GM23338 (cell line): ENCODE data around the gene BMP15. TPM values are rescaled to one million over a fixed set of nuclear protein-coding genes. Genes with fewer than 3 reads are reported as not detected.

Experiments used
- ATAC-seq: fragments of 200-7000 bp; cut with Tn5 transposase; 3 replicates; pipeline ENCODE4 v1.9.1; 2020
- DNase-seq: peaks from one replicate; pipeline ENCODE4 v3.0.0-alpha.2; 2015; ENCODE audit warnings: low spot score
- H2AFZ ChIP-seq: fragments of 200-600 bp; sonication (generic); 2 replicates; pipeline ENCODE4 v1.8.0; 2016; ENCODE audit warnings: antibody characterized with exemption, mild to moderate bottlenecking, moderate library complexity
- H3F3A ChIP-seq: fragments of 200-600 bp; sonication (generic); replicated peaks from 2 replicates; pipeline ENCODE4 v1.8.0; 2017; ENCODE audit warnings: antibody characterized with exemption, mixed run types, low read depth
- H3K27ac ChIP-seq: fragments of 200-600 bp; sonication (generic); 2 replicates; pipeline ENCODE4 v1.6.1; 2016; ENCODE audit warnings: low read depth
- H3K27me3 ChIP-seq: fragments of 200-600 bp; sonication (generic); 2 replicates; pipeline ENCODE4 v1.8.0; 2016; ENCODE audit warnings: mild to moderate bottlenecking, mixed run types, moderate library complexity; ENCODE audit not compliant: insufficient read depth
- H3K36me3 ChIP-seq: fragments of 200-600 bp; sonication (generic); 2 replicates; pipeline ENCODE4 v1.8.0; 2016; ENCODE audit warnings: mild to moderate bottlenecking; ENCODE audit not compliant: insufficient read depth
- H3K4me1 ChIP-seq: fragments of 200-600 bp; sonication (generic); 2 replicates; pipeline ENCODE4 v1.8.0; 2016; ENCODE audit warnings: mild to moderate bottlenecking, moderate library complexity; ENCODE audit not compliant: insufficient read depth
- H3K4me2 ChIP-seq: fragments of 200-600 bp; sonication (generic); 2 replicates; pipeline ENCODE4 v1.7.1; 2017; ENCODE audit warnings: mixed run types
- H3K4me3 ChIP-seq: fragments of 200-600 bp; sonication (generic); 2 replicates; pipeline ENCODE4 v1.6.1; 2016; ENCODE audit warnings: mixed run types
- H3K79me2 ChIP-seq: fragments of 200-600 bp; sonication (generic); replicated peaks from 2 replicates; pipeline ENCODE4 v1.8.0; 2017; ENCODE audit warnings: mild to moderate bottlenecking; ENCODE audit not compliant: insufficient read depth
- H3K9me2 ChIP-seq: fragments of 200-600 bp; sonication (generic); 2 replicates; pipeline ENCODE4 v1.8.0; 2017; ENCODE audit not compliant: insufficient read depth
- H4K20me1 ChIP-seq: fragments of 200-600 bp; sonication (generic); replicated peaks from 2 replicates; pipeline ENCODE4 v1.8.0; 2017; ENCODE audit warnings: mild to moderate bottlenecking; ENCODE audit not compliant: insufficient read depth
- H3K27ac Mint-ChIP-seq: 2 replicates; pipeline ENCODE4 v1.8.0; 2020; ENCODE audit warnings: inconsistent platforms, mild to moderate bottlenecking, moderate library complexity, mixed read lengths
- H3K27me3 Mint-ChIP-seq: 3 replicates; pipeline ENCODE4 v1.8.0; 2022; ENCODE audit warnings: low read depth, mild to moderate bottlenecking, moderate library complexity, mixed read lengths, inconsistent platforms; ENCODE audit not compliant: insufficient read depth, poor library complexity
- H3K36me3 Mint-ChIP-seq: 3 replicates; pipeline ENCODE4 v1.8.0; 2021; ENCODE audit warnings: low read depth, mild to moderate bottlenecking, inconsistent platforms, moderate library complexity, mixed read lengths
- H3K4me1 Mint-ChIP-seq: 3 replicates; pipeline ENCODE4 v1.8.0; 2020; ENCODE audit warnings: mild to moderate bottlenecking, inconsistent platforms, mixed read lengths
- H3K4me3 Mint-ChIP-seq: 3 replicates; pipeline ENCODE4 v1.8.0; 2021; ENCODE audit warnings: moderate library complexity, mild to moderate bottlenecking, inconsistent platforms, mixed read lengths
- H3K9me3 Mint-ChIP-seq: 3 replicates; pipeline ENCODE4 v1.8.0; 2020; ENCODE audit warnings: moderate library complexity, mild to moderate bottlenecking, inconsistent platforms, mixed read lengths
- CREB1 ChIP-seq: fragments of 250-450 bp; sonication (Bioruptor Pico); IDR thresholded peaks from 2 replicates; pipeline ENCODE4 v1.5.0; 2020; ENCODE audit warnings: low read depth, mild to moderate bottlenecking, moderate library complexity
- EZH2phosphoT487 ChIP-seq: fragments of 200-600 bp; sonication (generic); IDR thresholded peaks from one replicate; pipeline ENCODE4 v1.8.1; 2018; ENCODE audit warnings: antibody characterized with exemption; ENCODE audit not compliant: unreplicated experiment
- NANOG ChIP-seq: IDR thresholded peaks from 2 replicates; pipeline ENCODE4 v1.6.1; 2016; ENCODE audit warnings: antibody characterized with exemption, borderline replicate concordance
- STAT1 ChIP-seq: IDR thresholded peaks from one replicate; pipeline ENCODE4 v1.6.1; 2016; ENCODE audit warnings: antibody characterized with exemption; ENCODE audit not compliant: unreplicated experiment
- ZNF114 ChIP-seq: fragments of 250-450 bp; sonication (Bioruptor Pico); IDR thresholded peaks from 2 replicates; pipeline ENCODE4 v1.5.0; 2020; ENCODE audit warnings: mild to moderate bottlenecking, moderate library complexity
- ZNF331 ChIP-seq: fragments of 250-450 bp; sonication (Bioruptor Pico); IDR thresholded peaks from 2 replicates; pipeline ENCODE4 v1.5.0; 2020; ENCODE audit warnings: low read depth, mild to moderate bottlenecking, moderate library complexity
- ZNF462 ChIP-seq: fragments of 250-450 bp; sonication (Bioruptor Pico); IDR thresholded peaks from 2 replicates; pipeline ENCODE4 v1.5.0; 2020; ENCODE audit warnings: mild to moderate bottlenecking, moderate library complexity
- polyA plus RNA-seq: library from polyadenylated mRNA; unstranded; fragments of >200 nt; fragmentation: Nextera tagmentation; extraction: Ambion mirVana; gene quantifications from 2 replicates; pipeline ENCODE4 v1.2.1, GENCODE V29; 2016
- total RNA-seq: library from RNA; depleted of rRNA; stranded (reverse); fragments of >200 nt; shearing (Covaris generic); gene quantifications from 2 replicates; pipeline ENCODE4 v1.2.3, GENCODE V29; 2014
- TF ChIP-seq, protein P1 (sequence below), 2 experiments: fragments of 200-600 bp in 1 of 2; sonication (generic) in 1 of 2; conservative IDR thresholded peaks; 2 replicates each; pipeline versions ENCODE4 v1.5.1 to v1.6.1; 2016 to 2017; ENCODE audit warnings: antibody characterized with exemption in 2 of 2, low read depth in 2 of 2, mild to moderate bottlenecking in 2 of 2, moderate library complexity in 1 of 2

BMP15 gene
- total and polyA plus RNA-seq, 2 experiments from 2014 or later, result not detected

GRCh38 chrX:50927127-50927526, 16.6 kb downstream of the BMP15 start (continued):
- TF ChIP-seq ZNF462 (no peak), ZNF331 (no peak), EZH2phosphoT487 (no peak), ZNF114 (no peak), CREB1 (CRISPR knock-in tag) (no peak)

- Histone ChIP-seq H3K9me2 (no peaks in the 10 kb centered on the region), H3F3A (no peaks in the 10 kb centered on the region), H2AFZ (no peak overlapping the region), H3K27me3 (no peaks in the 10 kb centered on the region), H3K4me1 (no peaks in the 10 kb centered on the region), H3K36me3 (no peaks in the 10 kb centered on the region), H4K20me1 (no peaks in the 10 kb centered on the region), H3K4me3 (no peak overlapping the region), H3K4me2 (no peak overlapping the region), H3K27ac (no peak overlapping the region), H3K79me2 (no peaks in the 10 kb centered on the region)
- Mint-ChIP-seq H3K4me3 (no peak overlapping the region), H3K27me3 (peaks cover 2% of the 10 kb centered on the region), H3K4me1 (peaks cover 3% of the 10 kb centered on the region; the same call in 1 of the 3 replicates), H3K9me3 (peaks cover 12% of the 10 kb centered on the region), H3K27ac (no peak overlapping the region), H3K36me3 (peaks cover 10% of the 10 kb centered on the region; the same call in 2 of the 3 replicates)
- ATAC-seq (no peak), DNase-seq (peak; percentile 24)
- no peak for TF ChIP-seq STAT1
- no peak for TF ChIP-seq NANOG
- TF ChIP-seq, protein P1, sequence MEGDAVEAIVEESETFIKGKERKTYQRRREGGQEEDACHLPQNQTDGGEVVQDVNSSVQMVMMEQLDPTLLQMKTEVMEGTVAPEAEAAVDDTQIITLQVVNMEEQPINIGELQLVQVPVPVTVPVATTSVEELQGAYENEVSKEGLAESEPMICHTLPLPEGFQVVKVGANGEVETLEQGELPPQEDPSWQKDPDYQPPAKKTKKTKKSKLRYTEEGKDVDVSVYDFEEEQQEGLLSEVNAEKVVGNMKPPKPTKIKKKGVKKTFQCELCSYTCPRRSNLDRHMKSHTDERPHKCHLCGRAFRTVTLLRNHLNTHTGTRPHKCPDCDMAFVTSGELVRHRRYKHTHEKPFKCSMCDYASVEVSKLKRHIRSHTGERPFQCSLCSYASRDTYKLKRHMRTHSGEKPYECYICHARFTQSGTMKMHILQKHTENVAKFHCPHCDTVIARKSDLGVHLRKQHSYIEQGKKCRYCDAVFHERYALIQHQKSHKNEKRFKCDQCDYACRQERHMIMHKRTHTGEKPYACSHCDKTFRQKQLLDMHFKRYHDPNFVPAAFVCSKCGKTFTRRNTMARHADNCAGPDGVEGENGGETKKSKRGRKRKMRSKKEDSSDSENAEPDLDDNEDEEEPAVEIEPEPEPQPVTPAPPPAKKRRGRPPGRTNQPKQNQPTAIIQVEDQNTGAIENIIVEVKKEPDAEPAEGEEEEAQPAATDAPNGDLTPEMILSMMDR (conservative IDR thresholded peaks at IDR 0.05; ENCODE audit: low read depth in 2 of 2), result peak; percentile 35 to 41
- TF ChIP-seq ZNF462, result no peak
Observed at GRCh38 chrX:50941638-50942037, 31.1 kb downstream of the BMP15 start.
